GM18508 (cell line): ENCODE results near the gene HSPA12B.

Experiments
- ATAC-seq: cut with Tn5 transposase; IDR thresholded peaks from one replicate; pipeline ENCODE4 v1.9.1; 2021; ENCODE audit warnings: moderate number of reproducible peaks; ENCODE audit not compliant: insufficient read depth, unreplicated experiment

HSPA12B gene

DNA sequence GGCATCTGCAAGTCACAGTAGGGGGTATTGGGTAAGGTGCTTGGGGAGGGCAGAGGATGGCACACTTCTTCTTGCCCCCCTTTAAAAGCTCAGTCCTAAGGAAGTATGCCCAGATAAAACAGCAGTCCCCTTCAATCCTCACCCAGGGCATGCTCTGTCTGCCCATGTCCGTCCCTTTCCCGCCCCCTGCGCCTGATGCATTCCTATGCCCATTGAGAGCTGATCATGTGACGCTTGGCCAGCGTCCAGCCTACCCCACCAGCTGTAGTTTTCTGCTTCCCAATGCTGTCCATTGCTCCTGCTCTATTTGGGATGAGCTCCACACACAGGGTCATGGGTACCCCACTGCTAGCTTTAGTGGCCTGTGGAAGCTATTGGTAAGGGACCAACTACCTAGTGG, 28.4 kb upstream of the HSPA12B start:
- ATAC-seq: no peak

DNA sequence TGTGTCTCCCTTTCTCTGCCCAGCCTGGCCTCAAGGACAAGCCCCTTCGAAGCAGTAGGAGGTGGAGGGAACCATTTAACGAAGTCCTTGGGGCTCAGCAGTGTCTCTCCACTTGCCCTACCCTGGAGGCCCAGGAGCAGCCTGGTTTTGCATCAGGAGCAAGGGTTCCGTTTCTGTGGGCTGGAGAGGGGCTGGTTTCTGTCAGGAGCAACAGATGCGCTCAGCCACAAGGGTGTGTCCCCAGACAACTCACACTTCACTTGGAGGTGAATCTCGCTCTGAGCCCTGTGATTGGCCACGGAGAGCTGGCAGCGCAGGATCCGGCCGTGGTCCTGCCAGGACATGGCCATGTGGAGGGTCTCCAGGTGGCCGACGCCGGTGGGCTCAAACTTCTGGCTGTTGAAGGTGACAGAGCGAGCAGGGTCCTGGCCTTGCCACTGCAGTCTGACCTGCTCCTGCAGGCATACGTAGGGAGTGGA, 27.0 kb upstream of the HSPA12B start:
- ATAC-seq: no peak

DNA sequence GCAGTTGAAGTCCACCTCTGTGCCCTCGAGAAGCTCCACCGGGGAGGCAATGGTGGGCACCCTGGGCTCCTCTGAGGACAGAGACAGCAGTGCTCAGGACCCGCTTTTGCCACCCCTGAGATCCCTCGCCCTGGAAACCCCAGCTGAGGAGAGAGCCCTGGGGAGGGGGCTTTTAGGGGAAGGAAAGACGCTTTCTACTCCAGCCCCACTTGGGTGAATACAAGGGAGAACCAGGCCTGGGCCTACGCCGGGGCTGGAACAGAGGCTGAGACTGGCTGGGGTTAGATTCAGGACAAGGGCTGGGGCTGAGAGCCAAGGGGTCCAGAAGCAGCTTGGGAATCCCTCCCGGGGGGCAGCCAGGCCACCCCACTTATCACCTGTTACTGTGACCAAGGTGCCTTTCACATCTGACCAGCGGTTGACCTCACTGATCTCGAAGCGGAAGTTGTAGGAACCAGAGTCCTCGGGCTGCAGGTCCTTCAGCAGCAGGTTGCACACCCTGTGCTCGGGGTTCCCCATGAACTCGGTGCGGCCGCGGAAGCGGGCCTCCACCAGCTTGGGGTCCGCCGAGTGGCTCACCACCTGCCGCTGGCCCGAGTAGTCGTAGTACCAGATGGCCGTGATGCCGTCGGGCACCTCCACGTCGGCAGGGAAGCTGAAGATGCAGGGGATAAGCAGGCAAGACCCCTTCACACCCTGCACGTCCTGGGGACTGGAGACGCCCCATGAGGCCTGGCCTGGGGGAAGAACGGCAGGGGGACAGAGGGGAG, 26.3 kb upstream of the HSPA12B start:
- no peak for ATAC-seq

DNA sequence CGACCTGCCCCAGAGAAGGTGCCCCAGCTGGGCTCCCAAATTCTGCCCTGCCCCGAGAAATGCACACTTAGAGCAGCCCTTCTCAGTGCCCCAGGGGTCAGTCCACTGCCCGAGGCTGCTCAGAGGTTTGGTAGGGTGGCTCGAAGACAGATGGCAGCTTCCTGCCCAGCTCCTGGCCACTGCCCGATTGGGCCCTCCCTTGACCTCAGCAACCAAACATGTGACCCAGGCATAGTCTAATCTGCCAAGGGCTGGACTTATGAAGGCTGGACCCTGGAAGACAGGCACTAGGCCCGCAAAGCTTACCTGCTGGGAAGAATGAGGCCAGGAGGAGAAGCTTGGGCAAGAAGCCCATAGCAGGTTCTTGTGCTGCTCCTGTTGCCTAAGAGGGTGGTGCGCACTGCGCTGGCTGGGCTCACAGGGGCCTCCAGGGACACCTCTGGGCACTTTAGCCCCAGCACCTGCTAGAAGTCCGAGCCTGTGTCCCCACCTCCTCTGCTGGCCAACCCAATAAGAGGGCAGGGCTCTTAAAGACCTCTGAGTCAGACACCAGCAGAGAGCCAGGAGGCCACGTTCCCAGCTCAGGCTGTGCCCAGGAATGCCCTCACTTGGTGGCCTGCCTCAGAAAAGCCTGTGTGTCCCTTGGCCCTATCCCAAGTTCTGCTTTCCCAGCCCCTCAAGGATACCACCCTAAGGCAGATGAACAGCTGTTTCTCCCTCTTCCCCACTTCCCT, 25.5 kb upstream of the HSPA12B start:
- ATAC-seq: no peak

DNA sequence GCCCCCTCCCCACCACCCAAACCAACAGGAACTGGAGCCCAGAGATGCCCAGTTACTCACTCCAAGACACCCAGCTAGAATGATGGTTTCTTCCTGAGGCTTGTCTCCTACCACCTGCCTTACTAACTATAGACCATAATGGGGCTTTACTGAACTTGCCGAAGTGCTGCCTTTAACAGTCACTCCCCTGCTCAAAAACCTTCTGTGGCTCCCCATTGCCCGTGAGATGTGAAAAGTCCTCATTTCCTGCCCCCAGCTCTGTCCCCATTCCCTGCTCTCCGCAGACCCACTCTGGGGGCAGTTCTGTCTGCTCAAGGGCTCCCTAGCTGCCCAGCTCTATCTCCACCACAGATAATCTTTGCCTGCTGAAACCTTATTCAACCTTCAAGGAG, 25.0 kb upstream of the HSPA12B start:
- ATAC-seq: no peak

DNA sequence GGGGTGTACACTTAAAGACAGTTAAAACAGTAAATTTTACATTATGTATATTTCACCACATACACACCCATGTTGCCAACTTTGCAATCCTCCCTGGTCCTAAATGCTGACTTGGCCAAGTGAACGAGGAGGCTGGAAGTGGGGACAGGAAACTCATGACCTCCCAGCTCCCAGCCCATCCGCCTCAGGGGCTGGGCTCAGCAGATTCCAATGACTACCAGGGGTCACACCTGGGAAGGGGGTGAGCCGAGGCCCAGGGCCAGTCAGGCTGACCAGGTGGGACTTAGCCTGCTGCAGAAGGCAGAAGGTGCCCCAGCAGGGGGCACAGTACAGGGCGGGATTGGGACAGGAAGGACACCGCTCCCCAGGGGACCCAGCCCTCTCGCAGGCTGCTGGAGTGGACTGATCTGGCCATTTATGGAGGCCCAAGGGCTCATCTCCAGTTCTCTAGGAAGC, 22.4 kb upstream of the HSPA12B start:
- no peak for ATAC-seq

DNA sequence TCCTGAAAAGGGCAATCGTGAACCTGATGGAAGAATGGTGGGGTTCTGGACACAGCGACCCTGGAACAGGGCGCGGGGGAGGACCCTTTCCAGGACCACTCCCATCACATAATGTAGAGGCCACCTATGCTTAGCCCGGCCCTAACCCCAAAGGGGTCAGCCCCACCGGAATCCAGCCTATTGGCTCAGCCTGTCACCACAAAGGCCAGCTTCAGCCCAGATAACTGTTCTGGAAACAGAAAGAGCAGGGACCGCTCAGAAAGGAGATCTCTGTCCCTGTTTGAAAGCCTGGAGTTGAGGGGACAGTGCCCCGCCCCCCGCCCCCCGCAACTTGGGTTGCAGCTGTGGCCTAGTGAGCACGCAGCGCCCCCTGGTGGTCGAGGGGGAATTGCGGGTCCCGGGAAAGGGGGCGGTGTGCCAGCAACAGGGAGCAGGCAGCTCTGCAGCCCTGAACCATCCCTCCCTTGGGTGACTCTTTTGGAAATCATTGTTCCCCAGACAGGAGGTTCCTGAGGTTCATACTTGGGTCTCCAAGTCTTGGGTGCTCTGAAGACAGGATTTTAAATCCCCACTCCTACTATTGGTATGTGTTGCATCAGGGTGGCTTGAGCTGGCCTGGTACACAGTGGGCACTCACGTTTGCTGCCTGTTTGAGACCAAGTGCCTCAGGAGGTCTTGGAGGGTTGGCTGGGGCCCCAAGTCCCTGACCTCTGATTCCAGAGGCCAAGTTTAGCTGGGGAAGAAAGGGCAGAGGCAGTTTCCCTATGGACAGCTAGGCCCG, 21.6 kb upstream of the HSPA12B start:
- no peak for ATAC-seq

DNA sequence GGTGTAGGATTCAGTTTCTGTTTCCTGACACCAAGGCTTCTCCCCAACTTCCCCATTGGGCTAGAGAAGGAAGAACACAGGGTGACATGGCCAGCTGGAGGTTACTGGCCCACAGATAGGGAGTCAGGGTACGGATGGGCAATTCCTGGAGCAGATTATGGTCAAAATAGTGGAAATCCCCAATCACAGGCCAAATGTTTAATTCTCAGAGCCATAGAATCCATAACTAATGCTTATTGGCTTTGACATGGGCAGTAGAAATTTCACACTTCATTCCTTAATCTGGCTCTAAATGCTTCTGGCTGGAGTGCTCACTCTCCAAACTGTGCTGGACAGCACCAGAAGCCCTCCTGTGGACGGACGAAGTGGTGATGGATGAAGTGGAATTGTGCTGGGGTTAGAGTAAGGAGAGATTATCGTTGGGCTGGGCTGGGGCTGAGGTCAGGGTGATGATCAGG, 21.0 kb upstream of the HSPA12B start:
- ATAC-seq: no peak

DNA sequence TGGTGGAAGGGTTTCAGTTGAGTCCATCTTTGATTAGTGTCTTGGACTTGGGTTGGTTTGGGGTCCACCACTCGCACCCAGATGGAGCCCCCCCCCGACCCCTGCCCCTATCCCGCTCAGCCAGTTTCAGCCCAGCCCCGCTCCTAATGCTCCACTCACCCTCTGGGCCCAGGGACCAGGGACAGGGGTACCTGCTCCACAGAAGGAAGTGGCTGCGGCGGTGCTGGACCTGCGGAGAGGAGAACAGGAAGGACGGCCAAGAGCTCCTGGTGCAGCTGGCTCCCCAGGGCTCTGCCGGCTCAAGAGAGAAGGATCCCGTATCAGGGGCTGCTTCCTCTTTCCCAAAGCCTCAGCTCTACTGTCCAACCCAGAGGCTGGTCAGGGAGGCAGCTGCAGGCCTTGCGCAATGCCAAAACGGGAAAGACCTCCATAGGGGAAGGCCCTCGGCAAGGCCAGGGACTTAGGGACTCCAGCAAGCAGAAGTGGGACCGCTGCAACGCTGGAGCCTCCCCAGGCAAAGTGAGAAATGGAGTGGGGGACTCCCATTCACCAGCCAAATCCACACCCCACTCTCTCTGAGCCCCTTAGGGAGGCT, 20.1 kb upstream of the HSPA12B start, which contains the start of gene SIGLEC1:
Gene SIGLEC1 (minus strand): TSS at position 322 of the 595 bp plus-strand sequence. CDS start 5,472 bp downstream, outside the sequence.
- ATAC-seq: no peak

DNA sequence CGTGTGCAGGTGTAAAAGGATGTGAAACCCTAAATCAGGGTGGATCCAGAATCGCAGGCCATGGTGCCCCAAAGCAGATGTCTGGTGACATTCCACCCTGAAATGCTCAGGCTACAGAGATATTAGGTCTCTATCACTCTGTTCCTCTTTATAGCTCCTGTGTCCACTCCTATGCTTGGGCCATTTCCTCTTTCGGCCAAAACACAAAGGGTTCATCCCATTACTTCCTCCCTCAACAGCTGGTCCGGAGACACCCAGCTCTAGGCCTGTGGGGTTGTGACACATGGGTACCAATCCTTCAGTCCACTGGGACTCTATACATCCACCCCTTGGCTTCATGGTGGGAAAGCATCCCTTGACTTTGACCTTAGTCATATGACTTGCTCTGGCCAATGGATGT, 18.4 kb upstream of the HSPA12B start:
- ATAC-seq: no peak

DNA sequence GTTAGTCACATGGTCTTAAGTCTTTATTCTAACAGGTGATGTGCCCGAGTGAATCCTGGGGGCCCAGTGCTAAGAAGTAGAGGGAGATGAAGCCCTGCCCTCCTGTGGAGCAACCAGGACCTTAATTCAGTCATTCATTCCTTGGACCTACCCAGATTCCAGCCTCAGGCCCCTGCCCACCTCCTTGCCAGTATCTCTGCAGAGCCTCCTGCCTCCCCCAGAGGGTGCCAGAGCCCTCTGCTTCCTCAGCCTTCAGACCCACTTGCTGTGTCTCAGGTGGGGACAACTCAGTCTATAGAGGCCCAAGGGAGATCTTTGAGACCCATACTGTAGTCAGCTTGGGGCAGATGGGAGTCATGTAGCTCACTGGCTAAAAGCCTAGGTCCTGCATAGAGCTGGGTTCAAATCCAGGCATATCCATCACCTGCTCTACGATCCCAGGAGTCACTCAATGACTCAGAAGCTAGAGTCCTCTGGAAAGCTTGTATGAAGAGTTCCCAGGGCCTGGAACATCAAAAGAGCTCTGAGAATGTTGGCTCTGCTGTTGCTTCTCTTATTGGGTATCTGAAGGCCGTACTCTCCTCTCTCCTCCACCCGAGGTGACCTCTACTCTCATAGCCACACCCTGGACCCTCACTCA, 16.2 kb upstream of the HSPA12B start:
- ATAC-seq: no peak

DNA sequence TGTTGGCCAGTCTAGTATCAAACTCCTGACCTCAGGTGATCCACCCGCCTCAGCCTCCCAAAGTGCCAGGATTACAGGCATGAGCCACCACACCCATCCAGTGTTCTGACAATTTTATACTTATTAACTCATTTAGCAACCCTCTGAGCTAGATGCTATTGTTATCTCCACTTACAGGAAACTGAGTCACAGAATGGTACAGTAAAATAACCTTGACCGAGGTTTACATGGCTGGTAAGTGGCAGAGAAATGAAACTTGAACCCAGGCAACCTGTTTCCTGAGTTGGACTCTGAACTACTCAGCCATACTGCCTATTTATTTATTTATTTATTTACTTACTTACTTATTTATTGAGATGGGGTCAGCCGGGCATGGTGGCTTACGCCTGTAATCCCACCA, 13.4 kb upstream of the HSPA12B start:
- ATAC-seq: no peak

DNA sequence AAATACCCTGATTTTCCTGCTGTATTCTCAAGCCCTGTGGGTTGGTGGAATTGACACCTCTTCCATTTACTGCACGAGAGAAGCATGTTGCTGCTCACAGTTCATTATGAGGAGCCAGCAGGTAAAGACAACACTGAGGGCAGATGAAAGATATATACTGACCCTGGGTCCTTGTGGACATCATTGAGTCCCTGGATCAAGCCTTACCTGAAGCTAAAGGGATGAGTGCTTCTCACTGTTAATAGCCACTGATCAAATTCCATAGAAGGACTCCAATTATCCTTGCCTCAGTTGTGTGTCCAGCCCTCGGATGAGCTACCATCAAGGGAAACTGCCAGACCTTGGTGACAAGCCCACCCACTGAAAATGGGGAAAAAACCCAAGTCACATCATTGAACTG, 12.4 kb upstream of the HSPA12B start:
- ATAC-seq: no peak

DNA sequence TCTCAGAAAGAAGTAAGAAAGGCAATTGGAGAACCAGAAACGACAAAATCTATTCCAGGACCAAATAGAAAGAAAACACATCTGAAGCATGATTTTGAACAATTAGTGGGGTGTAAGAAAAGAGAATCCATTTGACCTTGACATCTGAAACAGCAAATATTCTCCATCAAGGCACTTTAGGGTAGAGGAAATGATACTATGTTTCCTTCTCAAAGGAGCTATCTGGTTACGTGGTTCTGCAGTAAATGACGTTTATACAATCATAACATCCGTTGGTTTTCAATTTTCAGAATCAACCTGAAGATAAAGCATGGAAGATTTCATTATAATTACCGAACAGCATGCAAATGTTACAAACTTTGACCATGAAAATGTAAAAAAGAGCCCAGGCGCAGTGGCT, 11.9 kb upstream of the HSPA12B start:
- ATAC-seq: no peak

DNA sequence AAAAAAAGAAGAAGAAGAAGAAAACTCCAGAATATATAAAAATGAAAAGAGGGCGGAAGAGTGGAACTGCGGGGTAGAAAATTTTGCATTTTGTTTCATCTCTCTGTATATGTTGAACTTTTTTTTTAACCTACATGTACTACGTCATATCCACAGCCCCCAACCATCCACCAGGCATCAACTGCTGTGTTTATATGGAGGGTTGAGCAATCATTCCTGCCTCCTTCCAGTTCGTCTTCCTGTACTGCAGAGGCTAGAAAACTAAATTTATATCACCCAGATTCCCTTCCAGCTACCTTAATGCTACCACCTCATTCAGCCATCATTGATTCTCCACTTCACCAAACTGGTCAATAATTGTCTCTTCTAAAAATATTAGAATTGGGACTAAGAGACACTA, 10.6 kb upstream of the HSPA12B start:
- ATAC-seq: no peak

DNA sequence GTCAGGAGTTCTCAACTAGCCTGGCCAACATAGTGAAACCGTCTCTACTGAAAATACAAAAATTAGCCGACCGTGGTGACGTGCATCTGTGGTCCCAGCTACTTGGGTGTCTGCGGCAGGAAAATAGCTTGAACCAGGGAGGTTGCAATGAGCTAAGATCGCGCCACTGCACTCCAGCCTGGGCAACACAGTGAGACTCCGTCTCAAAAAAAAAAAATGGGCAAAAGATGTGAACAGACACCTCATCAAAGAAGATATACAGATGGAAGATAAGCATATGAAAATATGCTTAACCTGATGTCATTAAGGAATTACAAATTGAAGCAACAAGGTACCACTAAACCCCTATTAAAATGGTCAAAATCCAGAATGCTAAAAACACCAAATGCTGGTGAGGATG, 9.2 kb upstream of the HSPA12B start:
- no peak for ATAC-seq

DNA sequence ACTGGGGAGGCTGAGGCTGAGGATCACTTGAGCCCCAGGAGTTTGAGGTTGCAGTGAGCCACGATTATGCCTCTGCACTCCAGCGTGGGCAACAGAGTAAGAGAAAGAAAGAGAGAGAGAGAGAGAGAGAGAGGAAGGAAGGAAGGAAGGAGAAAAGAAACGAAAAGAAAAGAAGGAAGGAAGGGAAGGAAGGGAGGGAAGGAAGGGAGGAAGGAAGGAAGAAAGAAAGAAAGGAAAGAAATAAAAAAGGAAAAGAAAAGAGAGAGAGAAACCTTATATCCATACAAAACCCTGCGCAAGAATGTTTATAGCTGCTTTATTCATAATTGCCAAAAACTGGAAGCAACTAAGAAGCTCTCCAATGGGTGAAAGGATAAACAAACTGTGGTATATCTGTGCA, 8.1 kb upstream of the HSPA12B start:
- no peak for ATAC-seq

DNA sequence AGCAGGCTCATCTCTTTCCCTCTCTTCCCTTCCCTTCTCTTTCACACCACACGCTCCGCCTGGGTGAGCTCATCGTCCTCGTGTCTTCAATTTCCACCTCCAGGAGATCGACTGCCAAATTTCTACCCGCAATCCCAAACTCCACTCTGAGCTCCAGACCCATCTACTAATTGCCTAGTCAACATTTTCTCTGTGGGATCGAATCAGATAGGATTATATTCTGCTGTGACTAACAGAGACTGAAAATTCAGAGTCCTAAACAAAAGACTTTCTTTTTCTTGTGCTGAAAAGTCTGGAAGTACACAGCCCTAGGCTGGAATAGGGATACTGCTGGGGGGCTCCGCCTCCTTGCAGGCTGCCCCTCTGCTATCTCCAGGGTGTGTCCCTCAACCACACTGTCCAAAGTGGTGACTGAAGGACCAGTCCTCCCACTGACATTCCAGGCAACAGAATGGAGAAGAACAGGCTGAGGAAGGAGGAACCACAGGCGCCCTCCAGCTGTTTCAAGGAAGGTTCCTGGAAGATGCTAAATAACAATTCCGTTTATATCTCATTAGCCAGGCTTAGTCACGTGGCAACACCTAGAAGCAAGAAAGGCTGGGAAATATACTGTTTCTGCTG, 5.0 kb upstream of the HSPA12B start:
- ATAC-seq: no peak

DNA sequence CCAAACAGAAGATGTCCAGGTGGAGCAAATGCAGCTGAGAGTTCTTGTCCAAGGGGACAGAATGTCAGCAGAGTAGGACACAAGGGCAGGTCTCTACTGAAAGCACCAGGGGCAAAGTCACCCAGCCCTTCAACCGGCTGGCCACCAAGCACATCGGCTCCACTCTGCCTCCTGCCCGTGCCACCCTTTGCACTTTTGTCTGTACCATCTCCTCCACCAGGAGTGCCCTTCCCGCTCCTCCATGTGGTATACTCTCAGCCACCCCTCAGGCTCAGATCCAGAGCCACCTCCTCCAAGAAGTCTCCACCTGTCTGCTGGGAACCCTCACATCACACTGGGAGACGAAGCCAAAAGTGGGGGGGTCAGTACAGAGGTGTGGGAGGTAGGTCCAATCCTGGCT, 4.1 kb upstream of the HSPA12B start:
- ATAC-seq: no peak
